DOHH2 (cell line): ENCODE data around the gene CALHM2.

Experiments
- EZH2phosphoT487 ChIP-seq: fragments of 200-600 bp; sonication (generic); IDR thresholded peaks from 2 replicates; pipeline ENCODE4 v1.6.1; 2017; ENCODE audit warnings: borderline replicate concordance, mild to moderate bottlenecking, antibody characterized with exemption, low read length, moderate library complexity, mixed read lengths
- TF ChIP-seq, protein P1 (sequence below): fragments of 200-600 bp; sonication (generic); IDR thresholded peaks from one replicate; pipeline ENCODE4 v1.5.1; 2014; ENCODE audit warnings: antibody characterized with exemption, mild to moderate bottlenecking, low read depth, low read length; ENCODE audit not compliant: poor library complexity, severe bottlenecking

DNA sequence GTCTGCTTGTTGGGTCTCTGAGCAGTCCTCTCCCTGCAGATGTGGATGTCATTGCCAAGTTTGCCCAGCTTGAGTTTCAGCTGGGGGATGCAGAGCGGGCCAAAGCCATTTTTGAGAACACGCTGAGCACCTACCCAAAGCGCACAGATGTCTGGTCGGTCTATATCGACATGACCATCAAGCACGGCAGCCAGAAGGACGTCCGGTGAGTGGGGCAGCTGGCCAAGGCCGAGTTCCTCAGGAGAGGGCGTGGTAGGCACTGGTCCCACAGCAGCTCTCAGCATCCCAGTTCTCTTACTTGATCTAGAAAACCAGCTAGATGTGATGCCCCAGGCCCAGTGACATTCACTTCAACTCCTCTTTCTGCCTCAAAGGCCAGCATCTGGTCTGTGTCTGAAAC, 7.7 kb downstream of the CALHM2 start:
- TF ChIP-seq, protein P1, sequence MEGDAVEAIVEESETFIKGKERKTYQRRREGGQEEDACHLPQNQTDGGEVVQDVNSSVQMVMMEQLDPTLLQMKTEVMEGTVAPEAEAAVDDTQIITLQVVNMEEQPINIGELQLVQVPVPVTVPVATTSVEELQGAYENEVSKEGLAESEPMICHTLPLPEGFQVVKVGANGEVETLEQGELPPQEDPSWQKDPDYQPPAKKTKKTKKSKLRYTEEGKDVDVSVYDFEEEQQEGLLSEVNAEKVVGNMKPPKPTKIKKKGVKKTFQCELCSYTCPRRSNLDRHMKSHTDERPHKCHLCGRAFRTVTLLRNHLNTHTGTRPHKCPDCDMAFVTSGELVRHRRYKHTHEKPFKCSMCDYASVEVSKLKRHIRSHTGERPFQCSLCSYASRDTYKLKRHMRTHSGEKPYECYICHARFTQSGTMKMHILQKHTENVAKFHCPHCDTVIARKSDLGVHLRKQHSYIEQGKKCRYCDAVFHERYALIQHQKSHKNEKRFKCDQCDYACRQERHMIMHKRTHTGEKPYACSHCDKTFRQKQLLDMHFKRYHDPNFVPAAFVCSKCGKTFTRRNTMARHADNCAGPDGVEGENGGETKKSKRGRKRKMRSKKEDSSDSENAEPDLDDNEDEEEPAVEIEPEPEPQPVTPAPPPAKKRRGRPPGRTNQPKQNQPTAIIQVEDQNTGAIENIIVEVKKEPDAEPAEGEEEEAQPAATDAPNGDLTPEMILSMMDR: no peak
- no peak for TF ChIP-seq EZH2phosphoT487
